Right lobe of liver (tissue), 4 donors: Measurements from ENCODE around the gene TRRAP.

Experiments used
- CTCF ChIP-seq, 4 donors: fragments of 200-600 bp in 3 of 4; fragments of 450-650 bp in 1 of 4; IDR thresholded peaks; one replicate each; pipeline versions ENCODE4 v1.5.1 to v1.8.0; 2016 to 2022; ENCODE audit warnings: antibody characterized with exemption in 4 of 4, mild to moderate bottlenecking in 2 of 4
- POLR2A ChIP-seq: fragments of 450-650 bp; IDR thresholded peaks from one replicate; pipeline ENCODE4 v1.6.1; 2017; ENCODE audit warnings: antibody characterized with exemption, mild to moderate bottlenecking
- donor health status: DM: no; HTN: no; CAD: no.
- donor health status: DM: no; HTN: no; CAD: no.
- donor health status: DM: no; HTN: yes; CAD: no.

- TF ChIP-seq CTCF (IDR thresholded peaks at IDR 0.05), result peak in 3 of 4 donors; percentile 37 to 58 (median 42)
- TF ChIP-seq POLR2A, result no peak
These were observed 46.6 kb upstream of the TRRAP start for GRCh38 chr7:98831641-98832221.
